Germinal center (tissue), 1 donor: ENCODE results near the gene RDH16.
A peak's percentile ranks its signal among the peaks of the same experiment; 100 is the strongest.
"Not testable (repeated sequence)": the region's sequence is repeated elsewhere in the genome, so short reads cannot be mapped to it uniquely, and the experiment has no call there.

Experiments used
- DNase-seq: peaks from one replicate; pipeline ENCODE4 v3.0.0; 2012; ENCODE audit warnings: mixed read lengths, low spot score

The RDH16 gene

DNA sequence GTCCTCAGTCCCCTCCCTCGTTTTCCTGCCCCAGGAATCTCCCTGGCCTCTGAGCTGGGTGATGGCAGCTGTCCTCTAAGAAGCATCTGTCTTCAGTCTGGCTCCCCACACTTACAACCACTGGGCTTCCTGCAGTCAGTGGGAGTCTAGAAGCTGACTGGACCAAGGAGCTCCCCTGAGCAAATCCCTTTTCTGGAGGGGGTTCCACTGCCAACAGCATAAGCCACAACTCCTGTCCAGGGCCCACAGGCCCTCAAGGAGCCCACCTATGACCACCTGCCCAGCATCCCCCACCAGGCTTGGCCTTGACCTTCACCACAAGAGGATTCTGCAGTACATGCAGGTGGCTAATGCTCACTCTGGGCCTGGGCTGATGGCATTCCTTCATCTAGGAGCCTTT lies 4.1 kb downstream of the RDH16 start:
- no peak for DNase-seq

DNA sequence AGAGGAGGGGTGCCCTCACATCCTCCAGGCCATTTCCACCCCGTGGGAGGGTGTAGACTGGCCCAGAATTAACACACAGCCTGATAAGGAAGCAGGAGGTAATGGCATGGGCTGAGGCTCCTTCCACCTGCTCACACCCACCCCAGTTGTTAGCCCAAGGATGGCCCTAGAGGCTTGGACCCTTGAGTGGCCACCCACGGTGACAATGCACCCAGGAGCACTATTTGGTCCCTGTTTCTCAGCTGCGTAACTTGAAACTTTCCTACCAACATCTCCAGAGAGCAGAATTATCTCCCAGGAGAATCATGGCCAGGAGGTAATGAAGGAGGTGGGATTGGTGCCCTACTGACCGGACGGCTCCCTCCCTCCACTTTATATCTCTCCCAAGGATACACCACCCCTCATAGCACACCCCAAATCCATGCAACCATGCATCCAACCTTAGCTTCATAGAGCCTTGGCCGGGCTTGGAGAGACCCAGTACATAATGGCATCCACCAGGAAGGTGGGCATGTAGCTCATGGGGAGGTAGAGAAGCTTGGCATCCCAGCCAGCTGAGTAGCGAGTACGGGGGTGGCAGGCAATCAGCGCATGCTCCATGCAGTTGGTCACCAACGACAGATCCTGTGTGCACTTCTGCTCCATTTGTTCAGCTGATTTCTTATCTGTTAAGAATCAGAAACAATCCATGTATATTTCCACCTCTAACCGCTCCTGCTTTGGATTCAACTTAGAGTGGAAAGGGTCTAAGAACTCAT lies 5.6 kb downstream of the RDH16 start:
- no peak for DNase-seq

DNA sequence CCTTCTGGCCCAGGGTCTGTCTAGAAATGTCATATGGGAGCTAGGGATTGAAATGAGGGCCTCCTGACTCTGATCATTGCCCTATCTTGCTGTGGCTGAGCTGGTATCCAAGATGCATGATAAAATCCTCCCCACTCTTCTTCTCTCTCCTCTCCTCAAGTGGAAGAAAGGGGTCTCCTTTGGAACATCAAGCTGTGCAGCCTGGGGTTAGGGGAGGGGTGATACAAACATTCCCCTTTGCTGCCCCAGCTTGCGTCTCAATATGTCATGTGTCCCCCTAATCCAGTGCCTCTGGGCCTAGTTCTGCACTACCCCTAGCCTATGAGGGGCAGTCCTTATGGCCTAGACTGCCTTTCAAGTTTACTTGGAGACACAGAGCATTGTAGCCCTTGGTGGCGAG lies 8.5 kb downstream of the RDH16 start:
- no peak for DNase-seq

DNA sequence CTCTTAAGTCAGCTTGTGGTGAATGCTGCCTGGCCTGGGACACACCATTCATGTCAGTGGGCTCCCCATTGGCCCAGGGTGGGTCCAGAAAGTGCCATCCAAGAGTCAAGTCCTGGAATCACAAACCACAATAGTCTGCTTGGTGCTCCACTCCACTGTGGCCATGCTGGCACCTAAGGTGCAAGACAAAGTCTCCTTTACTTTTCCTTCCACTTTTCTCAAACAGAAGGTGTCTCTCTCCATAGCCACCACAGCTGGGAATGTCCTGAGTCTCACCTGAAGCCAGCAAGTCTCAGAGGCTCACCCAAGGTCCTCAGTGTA lies 9.0 kb downstream of the RDH16 start:
- DNase-seq = no peak

DNA sequence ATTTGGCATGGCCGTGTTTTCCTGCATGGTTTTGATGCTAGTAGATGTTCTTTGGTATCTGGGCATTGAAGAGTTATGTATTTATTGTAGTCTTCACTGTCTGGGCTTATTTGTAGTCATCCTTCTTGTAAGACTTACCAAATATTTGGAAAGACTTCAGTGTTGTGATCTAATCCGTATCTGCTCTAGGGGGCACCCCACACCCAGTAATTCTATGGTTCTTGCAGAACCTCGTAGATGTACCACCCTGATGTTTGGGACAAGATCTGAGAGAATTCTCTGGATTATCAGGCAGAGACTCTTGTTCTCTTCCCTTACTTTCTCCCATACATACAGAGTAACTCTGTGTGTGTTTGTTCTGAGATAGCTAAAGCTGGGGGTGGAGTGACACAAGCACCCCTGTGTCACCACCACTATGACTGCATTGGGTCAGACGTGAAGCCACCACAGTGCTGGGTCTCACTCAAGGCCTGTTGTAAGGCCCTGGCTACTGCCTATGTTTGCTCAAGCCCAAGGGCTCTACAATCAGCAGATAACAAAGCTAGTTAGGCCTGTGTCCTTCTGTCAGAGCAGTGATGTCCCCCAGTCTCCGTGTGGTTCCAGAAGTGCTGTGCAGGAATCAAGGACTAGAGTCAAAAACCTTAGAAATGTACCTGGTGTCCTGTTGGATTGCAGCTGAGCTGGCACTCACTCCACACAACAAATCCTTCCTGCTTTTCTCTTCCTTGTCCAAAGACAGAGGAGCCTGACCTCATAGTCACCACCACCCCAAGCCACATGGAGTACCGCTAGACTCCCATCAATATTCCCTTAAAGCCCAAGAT lies 9.6 kb downstream of the RDH16 start:
- no peak for DNase-seq

GRCh38 chr12:56943878-56944277 lies 13.5 kb downstream of the RDH16 start:
- DNase-seq = no peak

DNA sequence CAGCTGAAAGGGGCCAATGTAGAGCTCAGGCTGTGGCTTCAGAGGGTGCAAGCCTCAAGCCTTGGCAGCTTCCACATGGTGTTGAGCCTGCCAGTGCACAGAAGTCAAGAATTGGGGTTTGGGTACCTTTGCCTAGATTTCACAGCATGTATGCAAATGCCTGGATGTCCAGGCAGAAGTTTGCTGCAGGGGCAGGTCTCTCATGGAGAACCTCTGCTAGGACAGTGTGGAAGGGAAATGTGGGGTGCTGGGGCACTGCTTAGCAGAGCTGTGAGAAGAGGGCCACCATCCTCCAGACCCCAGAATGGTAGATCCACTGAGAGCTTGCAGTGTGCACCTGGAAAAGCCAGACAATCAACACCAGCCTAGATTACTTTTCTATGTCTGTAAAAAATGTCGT lies 14.0 kb downstream of the RDH16 start:
- not testable (repeated sequence) for DNase-seq

- DNase-seq = no peak
Observed at GRCh38 chr12:56941299-56942017, 15.9 kb downstream of the RDH16 start.

- not testable (repeated sequence) for DNase-seq
Observed at GRCh38 chr12:56940942-56941298, 16.5 kb downstream of the RDH16 start.

GRCh38 chr12:56935752-56936151 lies 21.7 kb downstream of the RDH16 start:
- no peak for DNase-seq

DNA sequence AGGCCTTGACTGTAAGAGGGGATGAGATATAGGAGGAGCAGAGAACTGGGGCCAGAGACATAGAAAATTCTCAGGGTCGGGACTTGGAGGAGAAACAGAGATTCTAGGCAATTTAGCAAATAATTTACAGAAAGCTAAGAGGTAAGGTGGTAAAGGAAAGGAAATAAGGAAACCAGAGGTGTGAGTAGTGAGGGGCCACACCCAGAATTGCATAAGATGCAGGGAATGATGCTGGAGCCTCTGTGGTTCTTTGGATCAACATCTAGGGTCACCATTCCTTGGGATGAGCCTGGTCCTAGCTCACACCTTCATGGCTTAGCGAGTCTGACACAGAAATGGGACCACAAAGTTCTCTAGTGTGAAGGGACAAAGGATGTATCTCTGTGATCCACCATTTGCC lies 22.3 kb downstream of the RDH16 start:
- no peak for DNase-seq

- DNase-seq = no peak
Observed at GRCh38 chr12:56933826-56934625, 23.4 kb downstream of the RDH16 start, which contains the start of gene SDR9C7. SDR9C7 (minus strand) TSS chr12:56934408; CDS start chr12:56934261, 147 bp downstream.

GRCh38 chr12:56932867-56933266 lies 24.5 kb downstream of the RDH16 start:
- no peak for DNase-seq

GRCh38 chr12:56932146-56932545 lies 25.3 kb downstream of the RDH16 start:
- no peak for DNase-seq

- peak; percentile 46 for DNase-seq
Observed at GRCh38 chr12:56931474-56931978, 25.9 kb downstream of the RDH16 start.

DNA sequence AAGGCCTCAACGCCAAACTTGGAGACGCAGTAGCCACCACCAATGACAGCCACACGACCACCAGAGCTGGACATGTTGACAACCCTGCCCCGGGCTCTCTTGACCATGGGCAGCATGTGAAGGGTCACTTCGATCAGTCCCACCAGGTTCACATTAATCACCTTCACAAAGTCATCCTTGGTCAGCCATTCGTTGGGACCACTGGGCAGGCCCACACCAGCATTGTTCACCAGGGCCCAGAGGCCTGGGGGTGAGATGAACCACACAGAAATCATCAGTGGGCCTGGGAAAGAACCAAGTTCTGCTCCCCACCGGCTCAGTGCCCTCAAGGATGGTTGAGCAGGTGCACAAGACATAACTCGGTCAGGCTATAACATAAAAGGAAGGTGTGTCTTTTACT lies 27.2 kb downstream of the RDH16 start:
- DNase-seq = no peak

DNA sequence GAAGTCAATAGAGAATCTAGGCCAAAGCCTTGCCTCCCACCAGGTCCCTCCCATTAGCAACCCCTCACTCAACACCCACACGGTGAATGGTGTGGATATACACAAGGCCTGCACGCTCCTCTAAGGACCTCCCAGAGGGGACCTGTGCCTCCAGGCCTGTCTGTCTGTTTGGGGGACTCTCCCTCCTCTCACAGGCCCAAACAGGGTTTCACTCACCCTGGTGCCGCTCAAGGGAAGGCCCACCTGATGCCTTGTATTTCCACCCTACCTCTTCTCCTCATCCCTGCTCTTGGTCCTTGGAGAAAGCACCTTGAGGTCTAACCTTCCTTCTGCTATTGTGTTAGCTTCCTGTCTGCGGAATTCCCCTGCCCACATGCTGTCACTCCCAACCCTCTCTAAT lies 27.6 kb downstream of the RDH16 start:
- no peak for DNase-seq

GRCh38 chr12:56928262-56928661 lies 29.1 kb downstream of the RDH16 start:
- DNase-seq = no peak

DNA sequence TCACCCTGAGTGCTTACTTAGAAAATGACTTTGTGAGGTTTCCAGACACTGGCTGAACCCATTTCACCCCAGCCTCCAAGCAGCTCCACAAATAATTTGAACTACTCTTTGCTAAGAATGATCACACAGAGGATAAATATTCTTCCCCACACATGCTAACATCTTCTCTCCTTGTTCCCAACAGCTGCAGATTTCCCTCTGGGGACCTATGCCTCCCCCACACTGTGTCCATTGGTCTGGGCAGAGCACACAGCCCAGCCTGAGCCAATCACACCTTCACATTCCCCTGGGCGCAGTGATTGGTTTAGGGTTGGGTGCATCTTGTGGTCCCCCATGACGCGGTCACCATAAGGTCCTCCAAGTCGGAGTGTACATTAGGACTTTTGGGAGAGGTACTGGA lies 30.1 kb downstream of the RDH16 start:
- no peak for DNase-seq

- DNase-seq = no peak
Observed at GRCh38 chr12:56922031-56922430, 35.4 kb downstream of the RDH16 start.

GRCh38 chr12:56921346-56921745 lies 36.1 kb downstream of the RDH16 start:
- no peak for DNase-seq

DNA sequence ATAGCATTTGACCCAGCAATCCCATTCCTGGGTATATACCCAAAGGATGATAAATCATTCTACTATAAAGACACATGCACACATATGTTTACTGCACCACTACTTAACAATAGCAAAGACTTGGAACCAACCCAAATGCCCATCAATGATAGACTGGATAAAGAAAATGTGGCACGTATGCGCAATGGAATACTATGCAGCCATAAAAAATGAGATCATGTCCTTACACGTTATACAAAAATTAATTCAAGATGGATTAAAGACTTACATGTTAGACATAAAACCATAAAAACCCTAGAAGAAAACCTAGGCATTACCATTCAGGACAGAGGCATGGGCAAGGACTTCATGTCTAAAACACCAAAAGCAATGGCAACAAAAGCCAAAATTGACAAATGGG lies 39.3 kb downstream of the RDH16 start:
- not testable (repeated sequence) for DNase-seq
